Measurements from ENCODE around the gene COL23A1.

The COL23A1 gene

DNA sequence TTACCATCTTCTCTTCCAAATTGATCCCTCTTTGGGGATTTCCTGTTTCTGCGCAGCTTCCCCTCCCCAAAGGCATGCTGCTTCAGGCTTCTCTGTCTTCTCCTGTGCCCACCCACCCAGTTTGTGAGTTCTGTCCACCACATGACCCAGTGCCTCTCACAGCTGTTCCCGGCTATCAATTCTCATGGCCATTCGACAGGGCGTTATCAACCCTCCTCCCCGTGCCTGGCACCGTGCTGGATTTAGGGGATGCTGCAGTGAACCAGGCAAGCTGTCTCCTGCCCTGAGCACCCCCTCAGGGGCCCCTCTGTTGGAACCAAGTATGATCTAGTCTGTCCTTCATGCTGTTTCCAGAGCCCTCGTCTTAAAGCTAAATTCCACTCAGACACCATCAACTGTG is 38.7 kb downstream of the COL23A1 start:
- no peak for DNase-seq

DNA sequence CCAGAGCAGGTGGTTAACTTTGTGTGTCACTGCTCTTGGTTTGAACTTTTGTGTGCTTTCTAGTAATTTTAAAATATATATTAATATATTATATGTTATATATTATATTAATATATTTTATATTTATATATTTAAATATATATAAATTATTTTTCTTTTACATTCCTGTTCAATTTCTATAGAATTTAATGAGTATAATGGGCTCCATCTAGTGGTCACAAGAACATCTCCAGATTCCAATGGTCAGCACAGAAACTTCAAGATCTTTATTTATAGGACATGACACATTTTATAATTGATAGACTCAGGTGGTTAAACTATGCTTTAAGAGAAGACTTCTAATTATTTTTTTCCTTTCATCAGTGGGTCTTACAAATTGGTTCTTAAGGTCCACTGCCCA is 39.1 kb downstream of the COL23A1 start:
- peak; percentile 33 for DNase-seq

DNA sequence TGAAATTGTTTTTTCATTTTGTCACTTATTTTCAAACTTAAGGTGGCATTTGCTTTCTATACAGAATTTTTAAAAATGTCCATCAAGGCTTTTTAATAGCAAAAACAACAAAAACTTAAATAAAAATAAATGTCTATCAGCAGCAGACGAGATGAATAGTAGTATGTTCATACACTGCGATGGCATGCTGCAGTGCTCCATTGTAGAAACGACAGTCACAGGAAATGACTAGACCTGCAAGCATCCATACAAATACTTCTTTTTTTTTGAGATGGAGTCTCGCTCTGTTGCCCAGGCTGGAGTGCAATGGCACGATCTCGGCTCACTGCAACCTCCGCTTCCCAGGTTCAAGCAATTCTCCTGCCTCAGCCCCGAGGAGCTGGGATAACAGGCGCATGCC is 41.4 kb downstream of the COL23A1 start:
- peak; percentile 39 for DNase-seq

DNA sequence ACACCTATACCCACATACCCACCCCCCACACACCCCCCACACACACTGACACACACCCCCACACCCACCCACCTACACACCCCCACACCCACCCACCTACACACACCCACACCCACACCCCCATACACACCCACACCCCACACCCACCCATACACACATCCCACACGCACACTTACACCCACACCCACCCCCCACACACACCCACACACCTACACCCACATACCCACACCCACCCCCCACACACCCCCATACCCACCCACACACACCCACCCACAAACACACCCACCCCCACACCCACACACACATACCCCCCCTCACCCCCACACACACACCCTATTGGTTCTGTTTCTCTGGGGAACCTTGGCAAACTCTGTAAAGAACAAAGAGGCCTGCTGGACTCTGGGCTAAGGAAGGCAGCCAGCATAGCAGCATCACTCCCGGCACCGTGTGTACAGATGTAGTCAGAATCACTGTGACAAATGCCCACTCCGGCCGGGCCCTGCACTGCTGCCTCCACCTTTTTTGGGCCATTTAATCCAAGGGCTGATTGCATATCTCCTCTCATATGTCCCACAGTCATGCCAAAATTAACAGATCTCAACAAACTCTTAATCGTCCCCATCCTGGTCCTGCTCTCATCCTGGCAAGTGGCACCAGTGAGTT is 42.3 kb downstream of the COL23A1 start:
- no peak for DNase-seq

DNA sequence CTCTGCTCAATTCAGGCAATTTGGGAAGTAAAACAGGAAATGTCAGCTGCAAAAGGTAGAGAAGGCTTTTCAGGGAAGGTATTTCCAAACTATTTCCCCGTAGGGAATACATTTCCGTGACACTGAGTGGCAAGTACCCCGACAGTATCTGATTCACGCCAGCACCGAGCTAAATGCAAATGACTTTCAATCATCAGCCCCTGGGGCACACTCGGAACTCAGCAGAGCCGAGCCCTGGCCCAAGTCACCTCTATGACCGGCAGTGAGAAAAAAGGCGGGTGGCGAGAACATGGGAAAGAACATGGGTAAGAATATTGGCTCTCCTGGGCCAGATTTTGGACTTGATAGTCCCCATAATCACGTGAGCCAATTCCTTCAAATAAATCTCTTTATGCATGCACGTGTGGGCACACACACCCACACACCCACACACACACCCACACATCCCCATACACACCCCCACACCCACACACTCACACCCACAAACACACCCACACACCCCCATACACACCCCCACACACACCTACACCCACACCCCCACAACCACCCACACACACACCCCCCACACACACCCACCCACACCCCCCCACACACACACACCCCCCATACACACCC is 43.0 kb downstream of the COL23A1 start:
- DNase-seq: no peak

DNA sequence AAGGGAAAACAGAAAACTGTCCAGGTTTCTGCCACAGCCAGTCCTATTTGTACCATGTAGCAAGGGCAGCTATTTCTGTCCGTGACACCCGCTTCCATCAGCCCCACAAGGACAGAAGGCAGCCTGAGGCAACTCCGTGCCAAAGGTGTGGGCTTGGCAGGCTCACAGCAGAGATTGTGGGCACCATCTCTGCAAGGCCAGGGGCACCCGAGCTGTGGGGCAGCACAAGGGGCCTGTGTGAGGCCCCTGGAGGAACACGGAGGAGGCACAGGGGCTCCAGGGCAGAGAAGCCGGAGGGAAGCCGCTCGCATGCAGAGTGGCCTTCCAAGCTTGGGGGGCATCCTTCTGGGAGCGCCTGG is 43.5 kb downstream of the COL23A1 start:
- DNase-seq: no peak

DNA sequence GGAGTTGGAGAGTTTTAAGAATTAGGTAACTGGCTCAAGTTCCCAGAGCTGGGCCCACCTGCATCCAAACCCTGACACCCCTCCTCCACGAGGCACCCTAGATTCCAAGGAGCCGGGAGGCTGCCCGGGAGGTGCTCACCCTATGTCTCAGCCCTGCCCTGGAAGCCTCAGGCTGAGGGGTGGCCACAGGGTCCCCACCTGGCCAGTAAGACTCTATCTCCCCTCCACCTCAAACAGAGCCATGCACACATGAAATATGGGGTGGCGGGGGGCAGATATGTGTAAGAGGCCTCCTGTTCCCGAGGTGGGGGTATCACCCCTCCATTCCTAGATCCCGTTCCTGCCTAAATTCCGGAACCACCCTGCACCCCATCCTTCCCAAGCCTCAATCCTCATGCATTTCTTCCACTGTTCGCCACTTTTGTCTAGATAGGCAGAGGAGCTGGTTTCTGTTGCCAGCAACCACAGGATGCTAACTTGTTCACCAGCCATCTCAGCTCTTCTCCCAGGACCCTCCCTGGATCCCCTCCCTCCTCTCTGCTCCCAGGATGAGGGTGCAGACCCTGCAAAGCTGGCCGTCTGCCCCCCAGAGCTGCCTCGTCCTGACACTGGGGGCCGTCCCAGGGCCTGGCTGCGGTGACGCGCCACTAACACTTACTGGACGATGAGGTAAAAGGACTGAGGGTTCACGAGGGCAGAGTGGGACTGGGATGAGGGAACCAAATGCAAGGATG is 44.1 kb downstream of the COL23A1 start:
- no peak for DNase-seq

DNA sequence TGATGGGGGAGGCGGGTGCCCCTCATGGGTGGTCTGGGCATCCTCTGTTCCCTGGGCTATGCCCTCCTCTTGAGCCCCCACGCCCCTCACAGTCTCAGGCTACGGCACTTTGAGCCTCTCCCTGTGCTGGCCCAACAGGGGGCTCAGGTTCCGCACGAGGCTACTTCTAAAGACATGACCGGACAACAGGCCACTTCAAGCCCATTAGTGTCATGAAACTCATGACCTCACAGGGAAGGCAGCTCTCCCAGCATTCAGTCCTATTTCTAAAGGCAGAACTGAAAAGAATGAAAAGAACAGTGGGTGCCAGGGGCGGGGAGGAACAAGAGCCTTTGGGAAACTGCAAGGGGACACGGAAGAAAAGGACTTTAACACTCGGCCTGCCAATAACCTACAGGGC is 45.0 kb downstream of the COL23A1 start:
- DNase-seq: no peak

DNA sequence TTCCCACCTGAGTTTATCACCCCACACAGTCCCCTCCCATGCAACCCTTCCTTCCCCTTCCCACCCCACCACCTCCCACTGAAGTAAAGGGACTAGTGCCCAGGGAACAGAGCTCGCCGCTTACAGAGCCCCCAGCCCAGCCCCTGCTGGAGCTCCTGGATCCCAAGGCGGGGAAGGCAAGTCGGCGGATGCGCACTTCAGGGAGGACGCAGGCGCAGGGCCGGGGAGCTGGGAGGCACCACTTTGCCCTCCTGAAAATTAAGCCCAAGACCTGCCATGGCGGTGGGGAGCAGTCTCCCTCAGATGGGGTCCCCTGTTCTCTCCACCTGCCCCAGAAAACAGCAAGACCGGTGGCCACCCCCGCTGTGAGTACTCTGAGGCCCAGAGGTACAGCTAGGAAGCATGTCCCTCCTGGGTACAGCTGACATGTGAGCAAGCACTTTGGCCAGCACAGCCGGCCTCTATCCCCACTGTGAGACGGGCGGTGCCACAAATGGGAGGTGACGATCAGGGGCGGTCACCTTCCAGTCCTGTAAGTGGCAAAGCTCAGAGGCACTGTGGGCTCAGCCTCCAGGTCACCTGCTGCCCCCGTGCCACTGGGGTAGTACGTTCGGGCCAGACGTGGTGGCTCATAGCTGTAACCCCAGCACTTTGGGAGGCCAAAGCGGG is 45.9 kb downstream of the COL23A1 start:
- DNase-seq: no peak

DNA sequence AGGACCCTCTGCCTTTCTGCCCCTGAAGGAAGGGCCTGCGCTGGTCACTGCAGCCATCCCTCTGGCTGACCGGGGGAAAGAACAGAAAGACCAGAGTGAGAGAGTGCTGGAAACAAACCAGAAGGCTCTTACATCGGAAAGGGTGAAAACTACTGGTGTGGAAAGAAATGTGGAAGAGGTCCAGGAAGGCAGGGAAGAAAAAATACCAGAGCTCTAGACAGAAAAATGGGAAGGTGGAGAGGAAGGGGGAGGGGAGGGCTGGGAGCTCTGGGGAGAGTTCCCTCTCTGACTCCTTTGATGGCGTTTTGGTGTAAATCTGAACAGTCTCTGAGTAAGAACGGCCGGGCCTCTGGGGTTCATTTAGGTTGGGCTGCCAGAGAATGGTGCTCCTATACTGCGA is 47.7 kb downstream of the COL23A1 start:
- peak; percentile 61 for DNase-seq

DNA sequence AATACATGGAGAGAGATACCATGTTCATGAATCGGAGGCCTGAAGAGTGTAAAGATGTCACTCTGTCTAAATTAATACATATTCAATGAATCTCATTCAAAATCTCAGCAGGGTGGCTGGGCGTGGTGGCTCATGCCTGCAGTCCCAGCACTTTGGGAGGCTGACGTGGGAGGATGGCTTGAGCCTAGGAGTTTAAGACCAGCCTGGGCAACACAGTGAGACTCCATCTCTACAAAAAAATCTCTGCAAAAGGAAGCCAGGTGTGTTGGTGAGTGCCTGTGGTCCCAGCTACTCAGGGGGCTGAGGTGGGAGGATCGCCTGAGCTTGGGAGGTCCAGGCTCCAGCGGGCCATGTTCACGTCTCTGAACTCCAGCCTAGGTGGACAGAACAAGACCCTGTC is 49.7 kb downstream of the COL23A1 start:
- no peak for DNase-seq

DNA sequence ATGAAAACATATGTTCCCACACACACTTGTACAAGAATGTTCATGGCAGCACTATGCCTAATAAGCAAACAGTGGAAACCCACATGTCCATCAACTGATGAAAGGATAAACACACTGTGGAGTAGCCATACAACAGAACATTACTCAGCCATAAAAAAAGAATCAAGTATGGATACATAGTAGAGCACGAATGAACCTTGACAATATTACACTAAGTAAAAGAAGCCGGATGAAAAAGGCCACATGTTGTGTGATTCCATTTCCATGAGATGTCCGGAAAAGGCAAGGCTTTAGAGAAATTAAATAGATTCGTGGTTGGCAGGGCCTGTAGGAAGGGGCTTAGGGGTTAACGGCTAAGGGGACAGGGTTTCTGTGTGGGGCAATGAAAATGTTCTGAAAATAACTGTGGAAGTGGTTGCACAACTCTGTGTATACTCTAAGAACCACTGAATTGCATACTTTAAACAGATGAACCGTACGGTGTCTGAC is 51.4 kb downstream of the COL23A1 start:
- peak; percentile 56 for DNase-seq

DNA sequence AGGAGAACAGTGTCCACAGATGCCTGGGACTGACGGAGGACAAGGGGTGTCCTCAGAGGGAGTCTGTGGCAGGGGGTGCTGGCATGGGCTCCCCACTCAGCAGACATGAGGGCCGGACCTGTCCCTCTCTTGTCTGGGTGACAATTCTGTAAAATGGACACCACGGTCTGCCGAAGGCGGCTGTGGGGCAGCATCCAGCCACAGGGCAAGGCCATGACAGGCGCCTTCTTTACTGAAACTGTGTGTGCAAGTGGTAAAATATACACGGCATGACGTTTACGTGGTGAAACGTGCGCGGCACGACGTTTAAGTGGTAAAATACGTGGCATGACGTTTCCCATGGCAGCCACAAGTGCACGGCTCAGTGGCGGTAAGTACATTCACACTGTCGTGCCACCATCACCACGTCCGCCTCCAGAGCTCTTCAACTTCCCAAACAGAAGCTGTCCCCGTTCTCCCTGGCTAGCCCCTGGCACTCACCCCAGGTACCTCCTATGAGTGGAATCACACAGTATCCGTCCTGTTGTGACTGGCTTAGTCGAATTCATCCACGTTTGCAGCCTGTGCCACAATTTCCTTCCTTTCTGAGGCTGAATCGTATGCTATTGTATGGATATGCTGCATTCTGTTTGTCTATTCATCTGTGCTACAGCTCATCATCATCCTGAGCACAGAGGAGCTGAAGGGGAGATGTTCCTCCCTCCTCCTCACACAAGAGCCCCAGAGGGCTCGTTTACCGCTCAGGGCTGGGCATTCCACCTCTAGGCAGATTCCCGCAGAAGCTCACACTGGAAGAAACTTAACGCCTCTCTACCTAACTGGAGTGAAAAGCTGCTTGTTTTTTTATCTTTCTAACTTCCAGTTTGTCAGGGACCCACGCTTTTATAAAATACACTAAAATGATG is 52.5 kb downstream of the COL23A1 start:
- no peak for DNase-seq

DNA sequence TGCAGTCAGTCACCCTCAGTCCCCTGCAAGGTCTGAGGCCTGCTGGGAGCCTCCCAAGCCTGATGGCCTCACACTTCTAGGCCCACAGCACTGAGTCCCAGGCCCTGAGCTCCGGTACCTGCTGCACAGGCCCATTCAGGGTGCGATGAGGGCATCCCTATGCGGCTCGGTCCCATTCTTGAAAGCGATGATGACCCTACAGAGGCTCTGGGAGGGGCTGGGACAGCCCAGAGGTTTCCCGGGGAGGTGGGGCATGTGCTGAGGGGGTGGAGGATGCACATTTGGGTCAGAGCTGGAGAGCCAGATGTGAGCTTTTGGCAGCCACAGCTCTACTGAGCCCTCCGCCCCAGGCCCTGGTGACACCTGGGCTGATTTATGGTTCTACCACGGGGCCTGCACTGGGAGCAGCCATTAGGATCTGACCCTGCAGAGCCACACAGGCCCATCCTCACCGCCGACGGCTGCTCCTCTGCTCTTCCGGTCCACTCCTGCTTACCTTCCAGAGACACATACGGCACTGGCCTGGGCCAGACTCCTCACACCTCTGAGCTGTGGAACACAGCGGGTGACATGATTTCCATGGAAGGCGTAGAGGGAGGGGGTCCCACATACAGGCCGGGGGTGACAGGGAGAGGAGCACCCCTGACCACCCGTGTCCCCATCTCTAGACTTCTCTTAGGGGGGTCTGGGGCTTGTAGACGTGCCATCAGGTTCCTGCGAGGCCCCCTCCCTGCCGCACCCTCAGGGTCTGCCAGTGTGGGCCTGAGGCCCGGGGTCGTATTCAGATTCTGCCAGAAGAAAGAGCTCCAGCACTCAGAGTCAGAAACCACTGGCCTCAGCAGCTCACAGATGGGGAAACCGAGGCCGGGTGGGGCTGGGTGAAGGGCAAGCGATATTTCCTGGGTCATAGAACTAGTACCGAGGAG is 53.4 kb downstream of the COL23A1 start:
- DNase-seq: no peak

DNA sequence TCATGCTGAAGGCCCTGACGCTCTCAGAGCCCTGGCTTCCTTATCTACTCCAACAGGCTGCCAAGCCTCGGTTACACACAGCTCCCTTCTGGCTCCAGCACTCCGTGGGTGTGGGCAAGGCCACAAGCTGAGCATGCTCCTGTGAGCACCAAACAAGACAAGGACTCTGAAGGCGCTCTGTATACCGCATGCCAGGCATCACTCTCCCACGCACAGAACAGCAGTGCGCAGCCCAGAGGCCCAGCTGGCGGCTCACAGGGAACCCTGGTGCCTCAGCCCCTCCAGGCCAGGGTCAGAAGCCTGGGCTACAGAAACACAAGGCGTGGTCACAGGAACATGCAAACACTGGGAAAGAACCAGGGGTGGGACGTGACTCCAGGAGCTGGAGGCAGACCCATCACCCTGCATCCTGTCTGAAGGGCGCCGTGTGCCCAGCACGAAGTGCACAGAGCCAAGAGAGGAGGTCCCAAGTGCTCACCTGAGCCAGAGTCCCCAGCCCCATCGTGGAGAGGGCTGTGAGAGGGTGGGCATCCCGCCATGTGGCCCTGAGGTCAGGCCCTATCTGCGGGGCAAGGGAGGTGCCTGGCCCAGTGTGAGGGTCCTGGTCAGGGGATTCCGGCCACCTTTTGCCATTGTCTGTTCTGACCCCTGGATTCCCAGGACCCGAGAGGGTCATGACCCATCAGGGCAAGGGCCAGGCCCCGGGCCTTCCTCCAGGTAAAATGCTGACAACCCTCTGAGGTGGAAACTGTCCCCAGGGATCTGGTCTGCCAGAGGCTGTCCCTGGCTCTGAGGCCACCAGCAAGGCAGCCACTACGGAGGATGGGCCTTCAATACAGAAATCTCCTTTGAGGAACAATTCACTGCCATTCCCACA is 54.7 kb downstream of the COL23A1 start:
- DNase-seq: no peak

DNA sequence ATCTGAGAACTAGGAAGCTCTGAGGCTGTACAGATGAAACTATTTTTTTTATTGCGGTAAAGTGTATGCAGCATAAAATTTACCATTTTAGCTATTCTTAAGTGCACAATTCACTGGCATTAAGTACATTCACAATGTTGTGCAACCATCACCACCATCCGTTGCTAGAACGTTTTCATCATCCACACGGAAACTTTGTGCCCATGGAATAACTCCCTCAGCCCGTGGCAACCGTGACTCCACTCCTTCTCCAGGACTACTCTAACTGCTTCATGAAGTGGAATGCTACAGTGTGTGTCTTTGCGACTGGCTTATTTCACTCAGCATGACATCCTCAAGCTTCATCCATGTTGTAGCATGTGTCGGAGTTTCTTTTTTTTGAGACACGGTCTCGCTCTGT is 57.1 kb downstream of the COL23A1 start:
- DNase-seq: no peak

DNA sequence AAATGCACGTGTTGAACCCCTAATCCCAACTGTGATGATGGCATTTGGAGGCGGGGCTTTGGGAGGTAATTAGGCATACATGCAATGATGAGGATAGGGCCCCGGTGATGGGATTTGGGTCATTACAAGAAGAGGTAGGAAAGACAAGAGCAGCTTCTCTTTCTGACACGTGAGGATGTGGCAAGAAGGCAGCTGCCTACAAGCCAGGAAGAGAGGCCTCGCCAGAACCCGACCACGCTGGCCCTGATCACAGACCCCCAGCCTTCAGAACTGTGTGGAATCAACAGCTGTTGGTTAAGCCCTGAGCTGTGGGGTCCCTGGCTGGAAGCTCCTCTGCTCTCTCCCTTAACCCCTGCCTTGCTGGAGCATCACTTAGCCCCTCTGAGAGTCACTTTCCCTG is 57.5 kb downstream of the COL23A1 start:
- DNase-seq: no peak

DNA sequence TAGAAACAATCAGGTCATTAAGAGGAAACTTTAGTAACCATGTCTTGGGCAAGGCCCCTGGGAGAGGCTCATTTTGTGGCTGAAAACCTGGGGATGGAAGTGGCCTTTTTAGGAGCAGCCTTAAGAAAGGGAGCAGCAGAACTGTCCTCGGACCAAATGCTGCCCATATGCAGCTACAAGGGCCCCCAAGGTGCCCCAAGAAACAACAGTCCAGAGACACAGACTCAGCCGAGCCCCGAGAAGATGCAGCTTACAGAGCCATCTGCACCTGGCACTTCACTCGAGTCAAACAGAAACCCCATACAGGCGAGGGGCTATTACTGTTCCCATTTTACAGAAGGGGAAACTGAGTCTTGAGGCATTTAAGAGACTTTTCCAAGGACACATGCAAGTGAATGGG is 58.0 kb downstream of the COL23A1 start:
- DNase-seq: no peak

DNA sequence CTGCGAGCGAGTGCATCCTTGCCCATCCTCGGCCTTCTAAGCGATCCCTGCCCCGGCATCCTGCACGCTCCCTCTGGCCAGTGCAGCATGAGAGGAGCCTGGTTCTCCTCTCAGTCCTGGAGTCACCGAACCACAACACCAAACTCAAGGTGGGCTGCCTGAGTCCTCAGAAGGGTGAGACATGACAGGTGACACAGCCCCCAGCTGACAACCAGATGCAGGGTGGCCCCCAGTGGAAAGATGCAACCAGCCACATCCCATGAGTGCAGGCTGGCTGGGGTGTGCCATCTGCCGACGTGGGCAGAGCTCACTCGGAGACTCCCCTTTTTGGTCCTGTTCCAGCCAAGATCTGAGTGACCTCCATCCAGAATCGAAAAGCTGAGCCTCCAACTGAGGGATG is 58.4 kb downstream of the COL23A1 start:
- no peak for DNase-seq

DNA sequence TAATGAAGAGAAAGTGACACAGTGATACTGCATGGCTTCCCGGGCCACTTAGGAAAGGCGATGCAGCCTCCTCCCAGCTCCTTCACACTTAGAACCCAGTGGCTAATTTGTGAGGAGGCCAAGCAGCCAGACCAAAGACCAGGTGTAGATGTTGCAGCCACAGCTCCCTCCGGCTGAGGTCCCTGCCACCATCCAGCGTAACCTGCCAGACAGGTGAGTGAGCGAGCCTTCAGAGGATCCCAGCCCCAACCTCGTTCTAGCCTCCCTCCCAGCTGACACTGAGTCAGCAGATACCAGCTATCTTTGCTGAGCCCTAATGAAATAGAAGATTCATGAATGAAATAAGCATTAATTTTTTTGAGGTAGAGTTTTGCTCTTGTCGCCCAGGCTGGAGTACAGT is 59.7 kb downstream of the COL23A1 start:
- no peak for DNase-seq

DNA sequence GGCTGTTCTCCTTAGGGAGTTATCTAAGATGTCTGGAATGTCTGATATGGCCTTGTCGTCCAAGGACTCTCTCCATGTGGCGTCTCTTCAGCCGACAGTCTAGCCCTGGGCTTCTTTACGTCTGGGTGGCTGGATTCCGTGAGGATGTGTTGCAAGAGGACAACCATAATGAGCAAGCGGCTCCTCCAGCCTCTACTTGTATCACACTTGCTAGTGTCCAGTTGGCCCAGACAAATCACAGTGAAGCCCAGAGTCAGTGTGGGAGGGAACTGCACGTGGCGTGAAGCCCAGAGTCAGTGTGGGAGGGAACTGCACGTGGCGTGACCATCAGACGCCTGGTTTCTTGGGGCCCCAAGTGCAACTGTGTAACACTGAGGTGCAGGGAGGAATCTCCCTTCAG is 61.1 kb downstream of the COL23A1 start:
- DNase-seq: no peak
